ENCODE results near the gene TENM4.

The TENM4 gene

DNA sequence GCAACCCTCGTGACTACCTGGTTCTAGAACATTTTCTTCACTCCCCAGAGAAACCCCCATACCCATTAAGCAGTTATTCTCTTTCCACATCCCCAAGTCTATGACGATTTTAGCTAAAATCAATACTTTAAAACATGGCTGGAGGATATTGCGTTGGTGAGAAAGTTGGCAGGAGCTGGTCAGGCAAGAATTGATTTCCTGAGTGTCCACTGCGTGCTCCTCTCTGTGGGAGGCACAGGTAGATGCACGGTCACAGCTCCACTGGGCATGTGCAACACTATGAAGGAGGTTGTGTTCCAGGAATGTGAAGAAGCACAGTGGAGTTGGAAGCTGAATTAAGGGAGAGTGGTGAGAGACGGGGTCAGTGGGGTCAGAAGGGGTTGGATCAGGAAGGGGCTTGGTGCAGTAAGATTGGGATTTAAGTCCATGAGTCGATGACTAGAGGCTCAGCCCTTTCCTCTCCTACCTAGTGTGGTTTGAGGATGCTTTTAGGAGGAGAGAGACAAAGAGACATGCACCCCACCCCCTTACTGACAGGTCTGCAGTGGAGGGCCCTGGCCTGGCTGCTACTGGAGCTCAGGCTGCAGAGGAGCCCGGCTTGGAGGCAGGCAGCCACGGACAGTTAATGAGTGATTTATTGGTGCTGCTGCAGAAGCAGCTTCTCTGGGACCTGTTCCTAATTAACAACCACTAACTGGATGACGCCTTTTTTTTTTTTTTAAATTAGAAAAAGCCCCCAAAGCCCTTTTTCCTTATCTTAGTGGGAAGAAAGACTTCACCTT, 395.6 kb downstream of the TENM4 start:
- DNase-seq = no peak

DNA sequence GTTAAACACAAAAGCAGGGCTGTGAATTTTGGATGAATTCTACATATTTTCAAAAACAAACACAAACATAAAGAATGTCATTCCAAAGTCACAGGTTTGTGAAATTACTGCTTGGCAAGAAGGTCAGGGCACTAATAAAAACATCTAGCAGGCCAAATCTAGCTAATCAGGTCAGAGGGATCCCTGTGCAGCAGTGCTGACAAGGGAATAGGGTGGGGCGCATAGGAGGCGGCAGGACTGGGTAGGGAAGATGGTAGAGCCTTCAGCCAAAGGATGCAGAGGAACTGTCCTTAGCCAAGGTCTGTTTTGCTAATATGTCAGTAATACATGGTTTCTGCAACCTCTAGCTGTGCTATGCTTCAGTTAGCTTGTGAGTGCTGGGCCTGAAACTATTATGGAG, 396.6 kb downstream of the TENM4 start:
- no peak for DNase-seq

DNA sequence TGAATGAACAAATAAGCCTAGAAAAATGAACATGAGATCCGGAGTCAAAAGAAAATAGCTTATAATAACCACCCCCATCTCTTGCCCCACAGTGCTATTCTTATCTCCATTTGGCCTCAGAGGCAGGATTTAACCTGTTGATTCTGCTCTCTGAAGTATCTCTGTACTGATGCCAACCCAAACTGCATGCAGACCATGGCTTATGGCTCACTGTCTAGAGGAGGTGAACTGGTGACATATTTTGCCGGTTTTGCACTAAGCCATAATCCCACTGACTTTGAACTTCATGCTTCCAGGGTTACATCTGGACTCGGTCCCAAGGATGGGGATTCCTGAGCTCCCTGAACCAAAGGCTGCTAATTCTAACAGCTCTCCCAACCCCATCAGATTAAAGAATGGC, 397.1 kb downstream of the TENM4 start:
- no peak for DNase-seq

DNA sequence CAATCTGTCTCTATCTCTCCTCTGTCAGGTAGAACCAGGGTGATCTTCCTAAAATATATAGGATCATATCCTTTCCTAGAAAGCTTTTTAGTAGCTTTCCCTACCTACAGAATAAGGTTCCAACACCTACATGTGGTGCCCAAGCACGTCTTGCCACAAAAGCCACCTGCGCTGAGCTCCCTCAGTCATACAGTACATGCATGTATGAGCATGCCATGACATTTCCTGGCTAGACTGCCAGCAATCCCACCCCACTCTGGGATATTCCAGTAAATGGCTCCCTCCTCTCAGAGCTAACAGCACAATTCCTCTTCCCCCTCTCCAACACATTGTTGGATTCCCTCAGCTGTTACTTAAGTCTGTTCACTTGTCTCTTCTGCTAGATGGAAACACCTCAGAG, 398.0 kb downstream of the TENM4 start:
- no peak for DNase-seq

DNA sequence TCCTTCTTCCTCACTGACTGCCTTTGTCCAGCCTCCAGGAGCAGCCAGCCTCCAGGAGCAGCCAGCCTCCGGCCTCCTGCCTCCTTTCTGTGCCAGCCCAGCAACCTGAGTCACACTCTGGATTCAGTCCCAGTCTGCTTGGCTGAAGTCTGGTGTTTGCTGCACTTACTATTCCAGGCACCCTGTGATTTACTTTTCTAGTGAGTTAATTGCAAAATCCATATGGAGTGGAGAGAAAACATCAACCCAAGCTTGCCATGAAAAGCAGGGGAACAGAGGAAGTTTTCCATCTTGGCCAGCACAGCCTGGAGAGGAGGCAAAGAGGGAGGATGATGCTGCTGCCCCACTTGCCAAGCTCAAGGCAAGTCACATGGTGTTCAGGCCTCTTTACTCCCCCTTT, 400.5 kb downstream of the TENM4 start:
- no peak for DNase-seq

DNA sequence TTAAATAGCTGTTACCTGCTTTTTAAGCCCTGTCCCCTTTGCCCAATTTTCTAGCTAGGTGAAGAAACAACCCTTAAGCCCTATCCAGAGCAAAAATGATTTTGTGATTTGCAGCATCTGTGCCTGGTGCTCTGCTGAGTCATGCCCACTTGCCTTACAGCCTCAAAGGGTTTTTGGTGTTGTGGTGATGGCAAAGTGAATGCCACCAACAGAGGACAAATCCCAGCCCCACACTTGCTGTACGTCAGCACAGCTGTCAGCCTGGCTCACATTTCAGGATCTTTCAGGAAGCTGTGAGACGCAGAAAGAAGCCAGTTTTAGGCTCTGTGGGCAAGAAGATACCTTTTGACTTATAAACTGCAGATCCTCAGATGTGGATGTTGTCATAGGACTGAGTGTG, 401.7 kb downstream of the TENM4 start:
- no peak for DNase-seq

DNA sequence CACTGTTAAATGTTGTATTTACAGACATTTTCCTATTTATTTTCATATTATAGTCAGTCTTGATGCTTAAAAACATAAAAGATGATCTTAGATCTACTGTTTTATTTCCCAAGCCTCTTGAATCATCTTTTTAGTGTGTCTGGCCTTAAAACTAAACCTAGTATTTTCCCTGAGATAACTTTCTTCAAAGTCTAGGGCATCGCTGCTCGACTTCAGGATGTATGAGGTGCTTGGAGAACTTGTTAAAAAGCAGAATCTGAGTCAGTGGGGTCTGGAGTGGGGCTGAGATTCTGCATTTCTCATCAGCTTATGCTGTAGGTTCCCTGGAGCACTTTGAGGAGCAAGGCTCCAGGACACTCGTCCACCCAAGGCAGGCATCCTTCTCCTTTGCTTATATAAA, 404.9 kb downstream of the TENM4 start:
- DNase-seq = no peak

DNA sequence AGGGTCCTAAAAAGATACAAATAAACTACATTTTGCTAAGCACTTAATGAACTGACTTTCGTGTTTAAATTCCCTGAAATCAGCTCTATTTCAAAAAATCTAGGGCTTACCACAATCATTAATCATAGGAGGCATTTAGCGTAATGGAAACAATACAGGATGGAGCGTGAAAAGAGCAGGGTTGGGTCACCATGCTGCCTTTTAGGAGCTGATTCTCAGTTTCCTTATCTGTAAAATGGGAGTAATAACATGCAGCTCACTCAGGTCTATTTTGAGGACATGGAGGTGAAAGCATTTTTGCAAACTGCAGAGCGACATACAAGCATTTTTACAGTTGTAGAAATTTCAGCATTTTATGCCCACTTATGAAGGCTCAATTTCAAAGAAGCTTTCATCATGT, 407.0 kb downstream of the TENM4 start:
- no peak for DNase-seq

DNA sequence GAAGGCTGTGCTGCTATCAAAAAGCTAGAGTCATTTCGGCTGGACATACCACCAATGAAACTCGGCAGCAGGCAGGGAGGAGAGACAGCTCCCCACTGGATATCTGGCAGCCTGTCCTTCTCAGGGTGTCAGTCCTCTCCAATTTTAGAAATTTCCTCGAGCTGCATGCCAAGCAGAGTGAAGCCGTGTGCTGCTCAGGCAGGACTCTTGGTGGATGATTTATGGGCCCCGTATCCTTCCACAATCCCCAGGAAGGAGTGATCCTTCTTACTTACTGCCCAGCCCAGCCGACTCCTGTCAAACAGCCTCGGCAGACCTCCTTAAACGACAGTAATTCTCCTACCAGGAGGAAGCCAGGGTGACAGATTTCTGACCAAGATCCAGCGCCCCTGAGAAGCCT, 410.4 kb downstream of the TENM4 start:
- no peak for DNase-seq

DNA sequence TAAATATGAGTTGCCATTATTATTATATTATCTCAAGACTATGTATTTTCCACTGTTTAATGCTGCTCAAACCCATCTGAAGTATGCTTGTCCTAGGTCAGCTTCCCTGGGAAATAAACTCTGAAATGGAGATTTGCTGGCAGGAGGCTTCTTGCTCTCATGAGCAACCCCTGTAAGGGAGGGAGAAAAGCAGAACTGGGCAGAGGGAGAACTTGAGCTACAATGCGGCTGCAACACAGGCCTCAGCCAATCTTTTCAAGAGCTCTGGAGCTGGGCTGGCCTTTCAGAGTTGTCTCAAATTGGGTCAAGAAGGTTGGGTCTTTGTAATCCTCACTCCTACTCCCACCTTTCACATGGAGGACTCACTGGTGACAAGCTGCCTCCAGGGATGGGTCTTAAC, 412.6 kb downstream of the TENM4 start:
- DNase-seq = no peak

DNA sequence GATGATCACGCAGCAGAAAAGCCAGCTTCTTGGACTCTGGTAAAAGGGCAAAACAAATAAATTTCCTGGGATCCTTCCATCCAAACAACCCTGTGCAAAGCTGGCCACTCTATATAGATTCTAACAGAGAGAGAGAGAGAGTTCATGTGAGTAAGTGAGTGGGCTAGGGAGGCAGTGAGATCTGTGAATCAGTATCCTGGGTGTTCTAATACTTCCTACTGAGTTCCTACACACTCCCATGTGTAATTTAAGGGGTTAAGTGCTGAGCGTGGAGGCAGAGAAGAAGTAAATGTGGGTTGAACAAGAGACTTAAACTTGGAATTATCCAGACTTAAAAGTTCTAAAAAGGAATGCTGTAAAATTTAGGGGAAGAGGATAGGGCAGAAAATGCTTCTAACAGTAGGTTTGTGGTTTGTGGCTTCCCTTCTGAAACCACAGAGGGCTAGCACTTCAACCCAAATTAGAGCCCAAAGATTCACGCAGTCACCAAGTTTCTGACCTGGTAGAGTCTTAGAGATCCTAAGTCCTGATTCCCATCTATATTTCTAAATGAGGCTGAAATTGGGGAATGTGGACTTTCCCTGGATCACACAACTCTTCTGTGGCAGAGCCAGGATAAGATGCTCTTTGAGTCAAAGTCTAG, 413.9 kb downstream of the TENM4 start:
- DNase-seq = no peak

DNA sequence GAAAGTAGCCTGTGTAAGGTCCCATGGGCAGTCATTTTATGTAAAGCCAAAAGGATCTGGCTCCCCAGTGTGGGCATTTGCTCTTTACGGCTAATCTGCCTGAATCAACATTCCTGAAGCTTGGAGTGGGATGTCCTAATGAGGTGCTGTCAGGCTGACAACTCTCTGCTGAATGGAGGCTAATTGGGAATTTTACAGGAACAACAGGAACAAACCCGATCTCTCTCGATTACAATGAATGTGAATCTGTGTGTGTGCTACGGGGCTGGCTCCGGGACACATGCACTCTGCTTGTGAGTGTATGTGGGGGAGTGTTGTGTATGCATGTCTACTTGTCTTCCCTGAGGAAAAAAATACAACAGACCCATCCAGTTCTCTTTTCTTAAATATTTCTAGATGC, 415.2 kb downstream of the TENM4 start:
- no peak for DNase-seq

DNA sequence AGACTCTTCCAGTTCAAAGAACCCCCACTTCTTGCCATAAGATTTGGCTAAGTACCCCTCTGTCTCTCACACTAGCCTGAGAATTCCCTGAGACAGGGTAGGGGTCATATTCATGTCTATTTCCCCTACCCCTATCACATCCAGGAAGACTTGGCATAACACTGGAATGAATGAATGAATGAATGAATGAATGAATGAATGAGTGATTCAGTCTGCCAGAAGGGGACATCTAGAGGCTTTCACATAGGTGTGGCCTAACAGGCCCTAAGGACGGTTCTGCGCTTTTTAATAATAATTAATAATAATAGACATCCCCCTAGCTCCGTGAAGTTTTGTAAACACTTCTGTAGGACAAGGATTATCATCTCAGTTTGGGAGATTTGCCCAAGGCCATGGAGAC, 415.7 kb downstream of the TENM4 start:
- no peak for DNase-seq

DNA sequence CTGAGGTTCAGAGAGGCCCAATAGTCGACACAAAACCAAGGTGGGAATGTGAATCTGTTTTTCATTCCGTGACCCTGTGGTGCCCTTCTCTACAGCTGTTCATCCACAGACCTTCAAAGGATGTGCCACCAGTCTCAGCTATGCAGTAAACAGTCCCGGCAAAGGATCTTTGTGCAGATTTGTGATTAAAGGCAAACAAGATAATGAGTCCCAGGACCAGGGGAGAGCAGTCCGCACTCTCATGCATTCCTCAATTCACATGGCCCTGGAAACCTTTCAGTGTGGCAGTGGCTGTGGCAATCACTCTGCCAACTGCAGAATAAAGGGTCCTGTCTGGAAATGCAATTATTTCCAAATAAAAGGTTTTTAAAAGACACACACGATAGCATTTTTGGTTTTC, 418.6 kb downstream of the TENM4 start:
- DNase-seq = no peak

DNA sequence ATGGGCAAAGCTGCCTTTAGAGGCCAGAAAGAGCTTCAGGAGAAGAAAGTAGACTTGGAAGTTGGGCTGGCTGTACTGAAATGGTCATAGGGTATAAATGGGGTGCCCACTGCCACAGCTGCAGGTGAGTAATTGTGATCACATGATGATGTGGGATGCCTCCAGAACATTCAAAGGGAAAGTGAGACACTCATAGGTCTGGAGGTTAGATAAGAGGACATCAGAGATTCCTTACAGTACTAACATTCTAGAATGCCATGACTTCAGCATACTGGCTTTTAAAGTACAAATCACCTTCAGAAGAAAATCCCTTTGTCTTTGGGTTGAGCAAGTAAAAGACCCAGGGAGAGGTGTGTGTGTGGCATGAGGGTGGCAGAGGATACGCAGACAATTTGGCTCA, 419.2 kb downstream of the TENM4 start:
- DNase-seq = no peak

DNA sequence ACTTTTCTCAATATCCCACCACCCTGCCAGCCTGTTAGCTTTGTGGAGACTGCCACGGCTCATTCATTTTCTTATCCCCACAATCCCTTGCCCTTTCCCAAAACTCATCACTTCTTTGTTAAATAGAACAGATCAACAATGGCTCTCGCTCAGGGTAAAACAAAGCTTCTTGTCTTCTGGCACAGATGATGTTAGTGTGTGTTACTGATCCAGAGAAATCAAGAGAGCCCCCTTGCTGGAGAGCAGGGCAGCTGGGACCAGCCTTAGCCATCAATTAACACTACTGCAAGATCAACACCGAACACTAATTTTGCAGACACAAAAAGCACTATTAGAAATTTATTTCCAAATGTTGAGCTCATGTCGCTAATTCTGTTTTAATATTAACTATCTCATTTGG, 420.9 kb downstream of the TENM4 start:
- no peak for DNase-seq

DNA sequence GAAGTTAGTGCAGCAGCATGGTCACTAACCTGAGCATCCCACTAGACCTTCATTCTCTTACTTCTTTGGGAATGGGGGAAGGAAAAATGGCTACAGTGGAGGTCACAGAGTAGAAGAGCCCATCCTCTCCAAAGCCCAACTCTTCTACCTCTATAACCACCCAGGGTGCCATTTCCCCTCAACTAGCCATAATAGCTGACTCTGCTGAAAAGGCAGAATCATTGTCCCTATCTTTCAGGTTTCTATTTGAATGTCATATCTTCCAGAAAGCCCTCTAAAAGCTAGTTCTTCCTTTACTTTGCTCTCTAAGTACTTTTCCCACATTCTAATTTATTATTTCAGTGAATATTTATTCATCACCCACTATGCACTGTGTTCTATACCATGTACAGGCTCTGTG, 421.6 kb downstream of the TENM4 start:
- no peak for DNase-seq

DNA sequence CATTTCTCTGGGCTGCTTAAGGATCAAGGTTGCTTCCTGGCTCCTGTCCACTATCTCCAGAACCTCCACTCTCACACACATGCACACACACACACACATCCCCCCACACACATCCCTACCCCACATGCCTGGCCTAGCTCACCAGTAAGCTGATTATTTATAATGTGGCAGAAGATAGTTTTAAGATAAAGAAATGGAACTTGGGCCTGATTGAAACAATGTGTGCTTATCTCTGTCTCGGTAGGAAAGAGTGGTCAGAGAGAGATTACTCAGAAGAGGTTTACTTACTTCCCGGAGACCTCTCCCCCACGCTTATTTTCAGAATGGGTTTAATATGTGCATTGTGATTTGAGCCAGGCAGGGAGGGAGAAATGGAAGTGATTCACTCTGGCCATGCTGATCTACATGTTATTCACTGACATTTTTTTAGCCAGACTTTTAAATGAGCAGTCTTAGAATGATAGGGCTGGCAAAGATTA, 422.4 kb downstream of the TENM4 start:
- no peak for DNase-seq

DNA sequence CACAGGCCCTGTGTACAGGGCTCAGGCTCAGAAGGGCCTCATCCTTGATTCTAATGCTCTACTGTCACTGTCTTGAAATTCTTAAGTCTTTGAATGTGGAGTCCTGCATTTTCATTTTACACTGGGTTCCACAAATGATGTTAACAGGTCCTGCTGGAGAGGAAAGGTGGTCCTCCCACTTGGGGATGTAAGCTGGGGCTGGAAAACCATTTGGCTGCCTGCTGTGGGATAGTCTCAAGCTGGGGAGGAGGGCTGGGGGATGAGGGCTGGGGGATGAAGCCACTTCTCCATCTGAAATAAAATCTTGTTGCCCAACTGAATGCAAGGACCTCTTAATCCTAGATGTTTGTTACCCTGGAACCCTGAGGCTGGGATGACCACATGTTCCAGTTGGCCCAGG, 423.0 kb downstream of the TENM4 start:
- no peak for DNase-seq

DNA sequence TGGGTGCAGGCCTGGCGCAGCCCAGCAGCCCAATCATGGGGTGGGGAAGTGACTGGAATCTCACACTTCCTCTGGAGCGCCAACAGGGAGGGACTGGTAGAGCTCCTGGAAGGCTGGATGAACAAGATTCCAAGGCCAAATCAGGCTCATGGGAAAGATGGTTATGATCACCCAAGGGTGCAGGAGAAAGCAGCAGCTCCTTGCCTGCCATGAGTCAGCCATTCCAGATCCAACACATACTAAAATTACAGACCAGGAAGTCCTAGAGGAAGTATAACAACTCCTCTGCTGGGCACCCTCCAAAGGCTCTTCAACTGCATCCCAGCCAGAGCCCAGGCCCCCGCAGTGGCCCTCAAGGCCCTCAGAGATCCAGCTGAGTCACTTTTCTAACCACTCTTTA, 427.3 kb downstream of the TENM4 start:
- DNase-seq = no peak

DNA sequence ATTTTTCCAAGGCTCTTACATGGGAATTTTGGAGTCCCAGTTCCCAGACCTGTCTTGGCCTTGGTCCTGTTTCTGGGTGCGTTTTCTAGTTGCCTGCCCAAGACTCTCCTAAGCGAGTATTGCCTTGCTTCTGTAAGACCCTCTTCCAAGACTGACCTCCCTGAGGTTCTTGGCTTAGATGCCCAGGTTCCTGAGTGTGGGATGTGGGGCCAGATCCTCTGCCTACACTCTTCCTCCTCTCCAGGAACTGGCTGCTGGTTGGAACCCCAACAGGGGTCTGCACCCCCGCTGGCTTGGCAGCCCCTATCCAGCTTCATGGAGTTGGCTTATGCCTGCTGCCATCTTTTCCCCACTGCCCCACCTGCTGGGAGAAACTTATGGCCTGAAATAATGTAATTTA, 429.5 kb downstream of the TENM4 start:
- DNase-seq = no peak

DNA sequence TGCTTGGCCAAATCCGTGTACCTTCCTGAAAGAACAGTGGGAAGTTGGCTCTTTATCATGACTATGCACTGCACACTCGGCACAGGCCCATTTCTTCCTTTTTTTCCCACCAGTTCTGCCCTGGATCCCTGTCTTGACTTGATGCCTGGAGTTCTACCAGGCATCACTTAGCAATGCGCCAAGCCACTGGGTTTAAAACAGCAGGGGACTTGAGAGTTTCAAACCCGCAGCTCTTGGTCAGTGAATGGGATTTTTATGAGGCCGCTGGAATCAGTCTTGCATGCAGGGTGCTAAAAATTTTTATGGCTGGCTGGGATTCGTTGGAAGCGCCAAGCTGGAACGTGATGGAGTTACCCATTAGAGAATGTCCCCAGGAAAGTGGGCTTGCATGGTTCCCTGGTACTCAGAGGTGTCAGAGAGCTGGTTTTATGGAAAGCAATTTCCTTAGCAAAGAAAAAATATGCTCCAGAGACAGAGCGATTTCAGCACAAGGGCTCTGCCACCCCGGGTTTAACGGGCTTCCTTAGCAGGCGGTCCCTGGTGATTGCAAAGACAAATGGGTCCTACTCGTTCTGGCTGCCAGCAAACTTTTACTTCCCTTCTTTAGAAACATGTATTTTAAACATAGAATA, 432.9 kb downstream of the TENM4 start:
- DNase-seq = no peak

DNA sequence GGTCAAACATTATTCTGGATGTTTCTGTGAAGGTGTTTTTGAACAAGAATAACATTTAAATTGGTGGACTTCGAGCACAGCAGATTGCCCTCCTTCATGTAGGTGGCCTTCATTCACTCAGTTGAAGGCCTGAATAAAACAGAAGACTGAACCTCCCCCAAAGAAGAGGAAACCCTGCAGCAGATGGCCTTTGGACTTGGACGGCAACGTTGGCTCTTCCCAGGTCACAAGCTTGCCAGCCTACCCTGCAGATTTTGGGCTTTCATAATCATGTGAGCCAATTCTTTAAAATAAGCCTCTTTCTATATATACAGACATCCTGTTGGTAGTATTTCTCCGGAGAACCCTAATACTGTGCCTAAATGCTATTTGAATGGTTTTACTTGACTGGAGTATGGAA, 434.0 kb downstream of the TENM4 start:
- DNase-seq = no peak

DNA sequence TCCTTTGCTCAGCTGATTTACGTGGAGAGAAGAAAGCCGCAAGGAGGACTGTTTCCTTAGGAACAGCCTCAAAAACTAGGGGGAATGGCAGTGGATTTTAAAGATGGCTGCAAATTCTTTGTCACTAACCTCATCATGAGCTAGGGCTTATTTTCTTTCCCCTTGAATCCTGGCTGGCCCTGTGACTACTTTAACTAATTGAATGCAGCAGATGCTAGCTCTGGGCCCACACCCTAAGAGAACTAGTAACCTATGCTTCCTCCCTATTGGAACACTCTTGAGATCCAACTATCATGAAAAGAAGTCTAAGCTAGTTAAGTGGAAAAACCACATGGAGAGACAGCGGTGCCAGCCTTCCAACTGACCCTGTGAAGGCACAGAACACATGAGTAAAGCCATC, 444.8 kb downstream of the TENM4 start:
- DNase-seq = no peak
